Fibroblast of skin of right biceps (primary cell): ENCODE measurements around the gene KLF16.

Experiments used
- DNase-seq: peaks from one replicate; pipeline ENCODE4 v3.0.0-alpha.2; 2013

The KLF16 gene

DNA sequence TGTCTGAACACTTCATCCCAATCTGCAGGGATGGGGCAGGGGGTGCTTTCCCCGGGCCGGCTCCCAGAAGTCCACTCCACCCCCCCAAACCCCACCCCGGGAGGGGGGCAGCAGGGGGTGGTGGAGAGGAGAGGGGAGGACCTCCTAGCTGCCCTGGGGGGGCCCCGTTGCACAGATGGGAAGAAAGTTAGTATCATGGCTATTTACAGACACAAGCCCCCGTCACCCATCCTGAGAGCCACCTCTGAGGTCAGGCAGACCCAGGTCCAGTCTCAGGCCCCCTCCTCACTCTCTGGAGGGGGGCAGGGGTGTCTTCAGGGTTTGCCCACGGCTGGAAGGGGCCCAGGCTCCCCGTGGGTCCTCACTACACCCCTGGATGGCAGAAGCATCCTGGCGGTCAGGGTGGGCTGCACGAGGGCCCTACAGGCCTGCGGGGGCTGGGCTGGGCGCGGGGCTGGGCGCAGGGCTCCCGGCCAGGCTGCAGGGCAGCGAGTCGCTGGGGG is 9.3 kb downstream of the KLF16 start:
- no peak for DNase-seq

DNA sequence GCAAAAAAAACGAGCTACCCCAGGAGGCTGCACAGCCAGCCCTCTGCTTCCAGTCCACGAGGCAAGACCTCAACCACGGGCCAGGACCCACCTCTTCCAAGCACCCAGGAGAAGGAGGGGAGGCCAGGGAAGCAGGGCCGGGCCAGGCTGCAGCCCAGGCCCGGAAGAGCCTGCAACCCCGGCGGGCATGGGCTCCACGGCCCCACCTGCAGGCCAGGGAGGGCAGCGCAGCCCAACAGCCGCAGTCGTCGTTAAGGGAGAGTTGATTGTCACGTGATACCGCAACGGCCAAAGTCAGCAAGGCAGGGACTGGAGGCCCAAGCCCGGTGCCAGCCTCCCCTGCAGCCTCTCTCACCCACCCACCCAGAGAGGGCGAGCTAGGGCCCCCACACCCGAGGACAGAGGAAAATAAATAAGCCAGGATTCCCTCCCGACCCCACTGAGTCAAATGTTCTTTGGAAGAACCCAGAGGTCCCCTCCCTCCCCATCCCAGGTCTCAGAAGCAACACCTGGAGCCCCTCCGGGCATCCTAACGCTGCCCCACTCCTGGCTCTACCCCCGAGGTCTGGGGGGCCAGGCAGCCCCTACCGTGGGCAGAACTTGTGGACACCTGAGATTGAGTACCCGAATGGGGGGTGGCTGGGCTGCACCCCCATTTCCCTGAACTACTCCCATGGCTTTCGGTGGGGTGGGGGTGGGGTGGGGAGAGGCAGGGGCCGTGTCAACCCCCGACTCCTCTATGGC is 9.9 kb downstream of the KLF16 start:
- DNase-seq = peak; percentile 77

DNA sequence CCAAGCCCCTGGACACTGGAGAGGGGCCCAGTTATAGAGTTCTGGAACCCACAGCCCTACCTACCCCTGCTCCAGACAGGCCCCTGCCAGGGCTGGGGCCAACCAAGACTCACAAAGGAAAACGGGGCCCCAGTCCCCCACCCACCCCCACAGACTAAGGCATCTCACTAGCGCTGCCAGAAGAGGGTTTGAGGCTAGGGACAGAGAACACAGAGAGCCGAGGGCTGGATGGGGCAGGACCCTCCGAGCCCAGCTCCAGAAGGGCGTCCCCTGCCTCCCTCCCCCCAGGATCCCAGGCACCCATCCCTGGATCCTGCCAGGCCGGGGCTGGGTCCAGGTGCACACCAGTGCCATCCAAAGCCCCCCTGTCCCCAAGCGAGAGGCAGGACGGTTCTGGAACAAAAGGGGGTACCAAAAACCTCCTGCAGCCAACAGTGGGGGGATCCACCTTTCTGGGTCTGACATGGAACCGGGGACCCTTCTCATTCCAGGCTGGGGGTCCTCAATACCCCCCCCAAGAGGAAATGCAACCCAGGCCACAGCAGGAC is 10.7 kb downstream of the KLF16 start:
- no peak for DNase-seq

DNA sequence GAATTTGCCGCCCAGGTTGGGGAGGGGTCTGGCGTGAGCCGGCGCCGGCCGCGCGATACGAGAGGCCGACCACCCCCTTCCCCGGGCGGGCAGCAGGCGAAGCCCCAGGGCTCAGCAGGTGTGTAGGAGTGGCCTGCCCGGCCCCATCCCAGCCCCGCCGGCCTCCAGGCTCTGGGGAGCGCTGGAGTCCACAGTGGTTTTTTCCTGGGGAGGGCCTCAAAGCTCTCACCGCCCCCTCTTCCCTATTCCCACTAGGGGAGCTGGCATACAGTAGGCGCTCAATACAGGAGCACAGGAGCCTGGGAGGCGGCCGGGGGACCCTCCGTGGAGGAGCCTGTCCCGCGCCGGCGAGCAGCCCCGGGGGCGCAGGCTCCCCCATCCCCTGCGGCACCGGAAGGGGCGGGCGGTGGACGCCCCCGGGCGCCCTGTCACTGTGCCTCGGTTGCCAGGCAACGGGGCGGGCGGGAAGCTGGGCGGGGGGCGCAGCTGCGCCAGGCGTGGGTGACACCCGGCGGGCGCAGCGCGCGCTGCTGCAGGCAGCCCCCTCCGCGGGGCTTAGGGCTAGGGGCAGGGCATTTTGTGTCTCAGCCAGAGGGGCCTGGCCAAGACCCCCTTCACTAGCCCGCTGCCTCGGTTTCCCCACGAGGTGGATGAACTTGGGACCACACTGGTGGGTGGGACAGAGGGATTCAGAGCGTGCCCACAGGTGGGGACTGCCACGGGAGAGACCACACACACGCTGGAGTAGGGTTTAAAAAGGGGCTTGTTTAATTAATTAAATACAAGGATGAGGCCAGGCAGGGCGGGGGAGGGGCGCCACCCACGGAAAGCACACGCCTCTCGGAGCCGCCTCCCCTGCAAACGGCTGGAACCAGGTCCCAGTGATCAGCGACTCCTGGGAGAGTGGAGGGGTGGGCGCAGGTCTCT is 11.5 kb downstream of the KLF16 start:
- peak; percentile 28 for DNase-seq

DNA sequence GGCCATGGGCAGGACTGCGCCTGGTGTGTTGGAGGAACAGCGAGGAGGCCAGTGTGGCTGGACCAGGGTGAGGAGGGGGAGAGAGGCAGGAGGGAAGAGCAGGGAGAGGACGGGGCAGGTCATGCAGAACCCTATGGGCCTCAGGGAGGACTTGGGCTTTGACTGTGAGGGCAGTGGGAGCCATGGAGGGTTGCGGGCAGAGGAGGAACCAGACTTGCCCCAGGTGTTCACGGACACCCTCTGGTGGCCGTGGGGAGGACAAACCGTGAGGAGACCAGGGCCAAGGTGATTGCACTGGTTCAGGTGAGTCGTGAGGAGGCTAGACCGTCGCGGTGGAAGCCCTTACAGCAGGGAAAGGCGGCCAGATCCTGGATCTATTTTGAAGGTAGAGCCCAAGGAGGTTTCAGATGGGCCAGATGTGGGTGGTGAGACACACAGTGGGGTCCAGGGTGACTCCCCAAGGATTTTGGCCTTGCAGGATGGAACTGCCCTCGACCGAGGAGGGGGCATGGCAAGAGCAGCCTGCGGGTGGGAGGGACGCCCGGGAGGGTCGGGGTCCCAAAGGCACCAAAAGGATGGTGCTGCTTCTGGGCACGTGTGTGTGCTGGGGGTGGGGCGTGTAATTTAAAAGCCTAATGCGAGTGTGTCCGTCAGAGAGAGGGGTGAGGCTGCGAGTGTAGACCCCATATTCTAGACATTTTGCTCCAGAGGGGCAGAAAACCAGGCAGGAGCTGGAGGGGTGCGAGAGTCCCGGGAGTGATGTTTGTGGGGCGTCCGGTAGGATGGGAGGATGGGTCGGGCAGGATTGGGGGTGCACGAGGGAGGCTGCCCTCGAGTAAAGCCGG is 12.3 kb downstream of the KLF16 start:
- DNase-seq = no peak

DNA sequence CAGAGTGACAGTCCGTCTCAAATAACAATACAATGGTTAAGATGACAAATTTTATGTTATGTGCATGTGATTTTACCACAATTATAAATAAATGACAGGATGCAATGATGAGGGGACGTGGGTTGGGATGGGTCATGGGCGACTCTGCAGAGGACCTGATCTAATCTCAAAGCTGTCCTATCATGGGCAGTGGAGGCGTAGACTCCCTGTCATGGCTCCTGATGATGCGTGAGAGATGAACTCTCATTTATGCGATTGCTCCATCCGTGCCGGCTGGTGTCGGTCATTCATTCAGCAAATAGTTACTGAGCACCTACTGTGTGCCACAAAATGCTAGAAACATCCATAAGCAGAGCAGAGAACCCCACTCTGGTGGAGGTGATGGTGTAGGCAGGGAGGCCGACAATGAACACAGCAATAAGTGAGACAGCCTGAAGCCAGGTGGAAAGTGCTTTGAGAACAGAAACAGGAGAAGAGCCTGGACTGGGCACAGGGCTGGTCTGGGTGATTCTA is 13.4 kb downstream of the KLF16 start:
- DNase-seq = no peak

DNA sequence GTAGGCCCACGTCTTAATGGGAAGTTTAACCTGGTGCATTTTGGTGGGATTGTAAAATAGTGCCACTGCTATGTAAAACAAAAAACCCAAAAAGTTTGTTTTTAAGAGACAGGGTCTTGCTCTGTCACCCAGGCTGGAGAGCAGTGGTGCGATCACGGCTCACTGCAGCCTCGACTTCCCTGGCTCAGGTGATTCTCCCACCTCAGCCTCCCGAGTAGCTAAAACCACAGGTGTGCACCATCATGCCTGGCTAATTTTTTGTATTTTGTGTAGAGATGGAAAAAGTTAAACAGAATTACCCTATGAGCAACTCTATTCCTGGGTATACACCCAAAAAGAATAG is 14.3 kb downstream of the KLF16 start:
- no peak for DNase-seq

DNA sequence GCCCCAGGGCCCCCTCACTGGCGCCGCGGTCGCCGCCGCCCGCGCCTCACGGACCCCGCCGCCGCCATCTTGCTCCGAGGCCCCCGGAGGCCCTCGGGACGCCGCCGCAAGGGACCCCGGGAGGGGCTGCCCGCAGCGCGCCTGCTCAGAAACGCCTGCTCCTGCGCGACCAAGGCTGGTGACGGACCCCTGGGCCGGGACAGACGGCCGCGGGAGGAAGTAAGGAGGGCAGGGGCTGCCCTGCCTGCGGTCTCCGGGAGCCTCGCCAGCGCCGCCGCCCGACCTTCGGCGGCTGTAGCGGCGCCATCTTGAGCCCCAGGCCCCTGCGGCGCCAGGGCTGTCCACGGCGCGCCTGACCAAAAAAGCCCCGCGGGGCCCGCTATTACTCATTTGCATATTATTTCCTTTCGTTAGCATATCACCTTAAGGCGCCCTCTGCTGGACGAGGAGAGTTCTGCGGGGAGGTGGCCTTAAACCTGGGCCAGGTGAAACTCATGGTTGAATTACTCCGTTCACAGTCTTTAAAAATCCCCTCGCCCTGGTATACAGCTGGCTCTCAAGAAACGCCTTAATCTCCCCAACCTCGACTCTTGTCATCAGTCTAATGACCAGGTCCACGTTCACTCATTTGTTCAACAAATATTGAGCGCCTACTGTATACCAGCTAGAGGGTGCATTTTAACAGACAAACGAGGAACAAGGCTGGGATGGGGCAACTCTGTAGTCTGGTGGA is 14.8 kb downstream of the KLF16 start, which contains the start of gene REXO1:
Gene REXO1 (minus strand): TSS at position 85 of the 733 bp plus-strand sequence. CDS start 125 bp downstream, outside the sequence.
- peak; percentile 94 for DNase-seq

DNA sequence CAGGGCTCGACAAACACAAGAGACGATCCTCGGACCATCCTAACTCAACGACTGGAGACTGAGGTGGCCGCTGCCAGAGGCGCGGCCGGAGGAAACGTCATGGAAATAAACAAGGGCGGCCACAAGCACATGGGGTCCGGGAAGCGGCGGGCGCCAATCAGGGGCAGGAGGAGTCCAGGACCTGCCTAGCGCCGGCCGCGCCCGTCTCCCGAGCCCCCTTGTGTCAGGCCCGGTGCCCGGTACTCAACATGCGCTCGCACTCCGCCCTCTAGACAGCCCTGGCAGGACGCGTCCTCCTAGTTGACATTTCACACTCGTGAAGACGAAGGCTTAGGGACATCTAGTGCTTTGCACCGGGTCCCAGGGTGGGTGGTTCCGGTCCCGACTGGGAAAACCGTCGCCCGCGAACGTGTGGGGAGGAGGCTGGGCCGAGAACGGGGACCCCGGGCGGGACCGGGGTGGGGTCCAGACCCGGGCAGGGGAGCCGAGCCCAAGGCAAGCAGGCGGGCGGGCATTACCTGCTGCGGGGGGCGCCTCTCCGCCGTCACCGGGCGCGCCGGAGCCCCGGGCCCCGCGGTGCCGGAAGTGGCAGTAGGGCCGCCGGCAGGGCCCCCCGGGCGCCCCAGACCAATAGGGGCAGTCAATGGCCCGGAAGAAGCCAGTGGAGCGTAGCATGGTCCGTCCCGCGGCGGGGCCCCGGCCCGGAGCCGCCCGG is 15.5 kb downstream of the KLF16 start:
- DNase-seq = peak; percentile 39

DNA sequence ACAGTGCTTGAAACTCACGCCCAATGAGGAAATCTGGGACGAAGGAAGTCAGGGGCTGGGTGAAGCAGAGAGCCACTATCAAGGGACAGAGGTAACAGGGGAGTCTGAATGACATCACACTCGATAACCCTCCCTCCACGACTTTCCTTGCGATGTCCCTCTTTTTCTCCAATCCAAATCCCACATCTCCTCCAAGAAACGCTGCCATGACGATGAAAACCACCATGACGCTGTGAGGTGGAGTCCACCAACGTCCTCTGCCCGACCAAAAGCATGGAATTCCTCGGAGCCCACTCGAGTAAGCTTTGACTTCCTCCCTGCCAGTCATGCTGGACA is 16.1 kb downstream of the KLF16 start:
- no peak for DNase-seq

DNA sequence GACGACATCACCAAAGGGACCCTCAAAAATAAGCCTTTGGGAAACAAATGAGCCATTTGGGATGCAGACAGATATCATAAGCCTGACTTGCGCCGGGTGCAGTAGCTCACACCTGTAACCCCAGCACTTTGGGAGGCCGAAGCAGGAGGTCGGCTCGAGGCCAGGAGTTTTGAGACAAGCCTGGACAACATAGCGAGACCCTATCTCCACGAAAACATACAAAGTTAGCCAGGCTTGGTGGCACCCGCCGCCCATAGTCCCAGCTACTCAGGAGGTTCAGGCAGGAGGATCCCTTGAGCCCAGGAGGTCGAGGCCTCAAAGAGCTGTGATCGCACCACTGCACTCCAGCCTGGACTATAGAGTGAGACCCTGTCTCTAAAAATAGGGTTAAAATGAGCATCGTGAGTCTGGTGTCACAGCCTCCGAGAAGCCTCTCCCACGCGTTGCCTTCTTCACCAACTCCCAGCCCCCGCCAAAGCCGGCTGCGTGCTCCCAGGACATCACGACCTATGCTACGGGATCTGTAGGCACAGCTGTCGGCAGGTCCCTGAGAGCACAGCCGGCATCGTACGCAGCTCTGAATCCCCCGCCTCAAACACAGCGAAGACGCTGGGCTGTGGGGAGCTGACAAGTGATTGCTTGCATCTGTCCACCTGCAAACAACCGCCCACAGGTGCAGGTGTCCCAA is 16.7 kb downstream of the KLF16 start:
- no peak for DNase-seq

DNA sequence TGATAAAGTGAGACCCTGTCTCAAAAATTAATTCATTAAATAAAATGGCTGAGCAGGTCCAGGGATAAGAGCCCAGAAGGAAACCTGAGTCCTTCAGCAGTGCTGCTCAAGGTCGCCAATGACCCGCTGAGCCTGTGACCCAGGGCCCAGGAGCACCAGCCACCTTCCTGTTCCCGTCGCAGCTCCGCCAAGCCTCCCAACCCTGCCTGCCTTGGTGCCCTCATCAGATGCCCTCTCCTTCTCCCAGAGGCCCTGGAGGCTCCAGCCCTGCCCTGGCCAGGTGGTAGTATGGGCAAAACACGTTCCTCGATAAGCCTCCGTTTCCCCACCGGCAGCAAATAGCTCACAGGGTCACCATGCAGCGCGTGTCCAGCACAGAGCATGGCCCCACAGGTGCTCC is 17.7 kb downstream of the KLF16 start:
- no peak for DNase-seq

DNA sequence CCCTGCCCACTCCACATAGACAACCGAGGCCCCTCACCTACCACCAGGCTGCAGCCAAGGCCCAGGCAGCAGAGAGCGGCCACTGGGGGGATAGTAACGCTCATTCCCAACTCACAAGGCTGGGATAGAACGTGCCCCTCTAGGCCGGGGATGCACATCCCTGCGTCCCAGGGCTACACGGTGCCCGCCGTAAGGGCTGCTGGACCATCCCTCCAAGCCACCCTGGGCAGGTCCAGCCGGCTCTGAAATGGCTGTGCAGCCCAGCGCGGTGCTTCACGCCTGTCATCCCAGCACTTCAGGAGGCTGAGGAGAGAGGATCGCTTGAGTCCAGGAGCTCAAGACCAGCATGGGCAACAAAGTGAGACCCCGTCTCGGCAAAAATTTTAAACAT is 18.3 kb downstream of the KLF16 start:
- DNase-seq = no peak

DNA sequence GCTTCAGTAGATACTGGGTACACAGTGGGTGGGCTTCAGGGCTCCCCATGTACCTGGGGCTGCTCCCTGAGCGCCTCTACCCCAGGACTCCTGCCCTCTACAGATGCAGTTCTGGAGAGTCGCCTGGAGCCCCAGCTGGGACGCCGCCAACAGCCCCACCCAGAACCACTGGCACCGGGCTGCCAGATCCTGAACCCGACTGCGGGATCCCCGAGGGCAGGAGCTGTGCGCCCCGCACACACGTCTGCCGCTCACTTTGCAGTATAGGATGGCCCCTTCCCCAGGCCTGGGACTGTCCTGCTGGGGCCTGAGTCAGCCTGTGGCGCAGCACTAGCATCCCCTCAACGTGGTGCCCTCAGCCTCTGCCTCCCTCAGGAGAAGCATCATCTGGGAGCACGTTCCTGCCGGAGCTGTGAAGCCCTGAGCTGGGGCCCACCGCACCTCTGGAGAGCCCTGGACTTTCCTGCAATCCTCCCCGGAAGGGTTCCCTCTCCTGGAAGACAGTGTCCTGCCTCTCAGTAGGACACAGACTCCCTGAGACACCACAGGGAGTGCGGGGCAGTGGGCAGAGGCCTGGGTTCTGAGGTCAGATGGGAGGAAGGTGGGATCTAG is 18.8 kb downstream of the KLF16 start:
- DNase-seq = no peak

DNA sequence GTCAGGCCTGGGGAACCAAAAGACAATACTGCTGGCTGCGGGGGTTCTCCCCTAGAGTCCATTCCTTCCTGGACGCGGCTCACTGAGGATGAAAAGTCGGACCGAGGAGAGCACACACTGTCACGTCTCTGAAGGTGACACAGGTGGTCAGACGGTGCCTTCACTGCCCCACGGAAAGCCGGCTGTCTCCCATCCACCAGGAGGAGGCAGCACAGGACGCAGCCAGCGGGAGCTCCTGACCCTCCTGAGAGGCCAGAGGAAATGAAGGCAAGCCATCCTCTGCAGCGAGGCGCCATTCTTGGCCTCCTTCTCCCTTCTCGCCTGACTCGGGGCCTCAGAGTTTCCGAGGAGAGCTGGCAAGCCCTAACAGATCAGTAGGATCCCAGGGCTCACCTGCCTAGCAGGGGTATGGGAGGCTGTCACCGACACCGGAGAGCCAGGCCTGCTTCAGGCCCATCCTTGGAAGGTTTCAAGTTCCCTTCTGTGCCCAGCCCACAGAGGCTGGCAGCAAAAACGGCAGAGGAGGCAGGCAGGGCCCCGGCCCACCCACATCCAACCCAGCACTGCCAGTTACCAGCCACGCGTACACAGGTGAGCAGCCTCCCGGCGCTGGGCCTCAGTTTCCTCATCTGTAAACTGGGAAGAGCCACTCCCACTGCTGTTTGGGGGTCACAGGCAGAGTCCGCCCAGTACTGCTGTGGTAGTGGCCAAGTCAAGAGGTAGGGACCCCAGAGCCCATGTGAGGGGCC is 19.6 kb downstream of the KLF16 start:
- no peak for DNase-seq

DNA sequence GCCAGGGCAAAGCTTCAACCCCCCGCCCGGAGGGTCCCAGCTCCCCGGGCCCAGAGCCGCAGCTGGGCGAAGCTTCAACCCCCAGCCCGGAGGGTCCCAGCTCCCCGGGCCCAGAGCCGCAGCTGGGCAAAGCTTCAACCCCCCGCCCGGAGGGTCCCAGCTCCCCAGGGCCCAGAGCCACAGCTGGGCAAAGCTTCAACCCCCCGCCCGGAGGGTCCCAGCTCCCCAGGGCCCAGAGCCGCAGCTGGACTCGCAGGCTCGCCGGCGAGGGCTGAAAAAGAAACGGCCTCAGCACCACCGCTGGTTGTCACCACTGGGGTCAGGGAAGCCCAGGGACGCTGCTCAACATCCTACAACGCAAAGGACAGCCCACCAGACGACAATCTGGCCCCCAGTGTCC is 20.3 kb downstream of the KLF16 start:
- DNase-seq = no peak

DNA sequence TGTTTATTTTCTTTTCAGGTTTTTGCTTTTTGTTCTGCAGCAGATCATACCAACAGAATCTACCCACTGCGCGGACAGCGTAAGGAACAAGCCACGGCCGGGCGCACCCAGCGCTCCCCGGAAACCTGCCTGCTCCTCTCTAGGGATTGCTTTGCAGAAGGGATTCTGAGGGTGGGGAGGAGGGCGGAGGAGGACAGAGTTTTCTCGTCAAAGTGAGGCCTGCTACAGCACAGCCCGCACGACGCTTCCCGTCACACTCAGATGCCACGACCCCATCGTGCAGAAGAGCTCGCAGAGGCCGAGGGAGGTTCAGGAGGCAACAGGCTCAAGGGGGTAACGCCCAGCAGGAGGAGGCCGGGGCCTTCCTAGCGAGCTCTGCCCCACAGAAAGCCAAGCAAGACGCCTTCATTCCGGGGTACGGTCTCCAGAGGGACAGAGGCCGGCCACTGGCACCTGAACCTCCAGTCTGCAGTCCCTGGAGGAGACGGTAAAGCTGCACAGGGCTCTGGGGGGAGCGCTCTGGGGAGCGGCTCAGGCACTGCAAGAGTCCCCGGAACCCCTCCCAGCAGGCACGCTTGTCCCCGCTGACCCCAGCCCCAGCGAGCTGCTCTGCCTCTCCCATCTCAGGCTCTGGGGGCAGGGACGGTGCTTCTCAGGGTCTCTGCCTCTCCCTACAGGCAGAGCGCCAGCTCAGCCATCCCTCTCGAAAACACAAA is 22.0 kb downstream of the KLF16 start:
- no peak for DNase-seq

DNA sequence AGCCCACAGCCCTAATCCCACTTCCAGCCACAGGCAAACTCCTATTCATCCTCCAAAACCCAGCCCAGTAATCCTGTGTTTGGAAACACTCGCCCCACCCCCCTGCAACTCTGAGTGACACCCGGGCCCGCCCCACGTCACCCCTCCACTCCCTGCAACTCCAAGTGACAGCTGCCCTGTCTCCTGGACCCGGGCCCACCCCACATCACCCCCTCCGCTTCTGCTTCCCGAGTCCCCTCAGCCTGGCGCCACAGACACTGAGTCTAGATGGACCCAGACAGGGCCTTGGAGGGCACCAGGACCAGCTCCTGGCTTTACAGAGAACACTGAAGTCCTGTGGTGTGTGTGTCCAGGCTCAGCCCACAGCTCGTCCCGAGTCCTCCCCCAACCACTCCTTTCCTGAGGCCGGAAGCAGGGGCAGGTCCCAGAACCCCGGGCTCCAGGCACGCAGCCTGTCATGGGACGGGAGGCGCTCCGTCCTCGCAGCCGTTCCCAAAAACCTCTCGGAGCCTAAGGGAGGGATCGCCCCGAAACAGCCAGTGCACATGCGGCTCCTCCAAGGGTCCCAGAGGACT is 22.8 kb downstream of the KLF16 start:
- no peak for DNase-seq
